ENCODE measurements around the gene UMAD1. TPM values are rescaled to one million over a fixed set of nuclear protein-coding genes. Genes with fewer than 3 reads are reported as not detected.

UMAD1 gene
- total and polyA plus RNA-seq, 2 of the 13 experiments (the other 11 are each of a cell fraction or from before 2014, with no cell fraction given) = 16.8 to 17.6 TPM

DNA sequence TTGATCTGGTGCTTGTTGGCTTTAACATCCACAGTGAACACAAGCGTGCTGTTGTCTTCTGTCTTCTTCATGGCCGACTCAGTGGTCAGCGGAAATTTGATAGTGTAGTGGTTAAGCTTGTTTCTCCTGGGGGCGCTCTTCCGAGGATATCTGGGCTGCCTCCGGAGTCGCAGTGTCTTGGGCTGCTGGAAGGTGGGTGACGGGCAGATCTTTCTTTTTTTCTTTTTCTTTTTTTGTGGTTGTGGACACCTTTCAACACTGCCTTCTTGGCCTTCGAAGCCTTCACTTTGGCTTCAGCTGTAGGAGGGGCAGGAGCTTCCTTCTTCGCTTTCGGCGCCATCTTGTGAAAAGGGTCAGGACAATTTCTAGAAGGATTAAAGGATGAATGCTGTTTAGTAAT, 101.7 kb downstream of the UMAD1 start:
- Histone ChIP-seq H3K4me1 (ENCODE audit: insufficient read depth, low read length) (peaks cover 23% of the 10 kb centered on the region), H3K4me2 (ENCODE audit: low read depth, low read length) (no peak overlapping the region), H2AFZ (ENCODE audit: low read length) (no peak overlapping the region), H3K27me3 (ENCODE audit: control insufficient read depth in 1 of 2, insufficient read depth in 2 of 2, low read length in 2 of 2) (no peaks in the 10 kb centered on the region; a peak in 1 of 5 replicates), H3K9ac (ENCODE audit: insufficient read depth, low read depth, low read length) (no peak overlapping the region), H3K9me3 (ENCODE audit: low read length) (no peaks in the 10 kb centered on the region), H3K36me3 (replicated peaks in 1 of 2; ENCODE audit: control insufficient read depth in 1 of 2, insufficient read depth in 2 of 2, low read length in 2 of 2) (no peaks in the 10 kb centered on the region), H3K27ac (ENCODE audit: extremely low read length, insufficient read depth, low read length) (no peak overlapping the region), H4K20me1 (ENCODE audit: insufficient read depth, low read length) (no peaks in the 10 kb centered on the region), H3K4me3 (replicated peaks in 1 of 3; ENCODE audit: insufficient read depth in 1 of 3, low read depth in 2 of 3, low read length in 3 of 3) (no peak overlapping the region), H3K79me2 (ENCODE audit: insufficient read depth, low read length) (no peaks in the 10 kb centered on the region)
- in situ Hi-C loops (cut with HindIII; ENCODE audit: extremely low pct_ligation_motif_present, low pct_unique_long_range_greater_than_20kb) = no loop called here
- intact Hi-C loops (cut with micrococcal nuclease; ENCODE audit: unreplicated experiment) = no loop called here
- no TSS peak for BruUV-seq (replicated peaks)
- WGBS (ENCODE audit: low lambda C conversion rate) = 97% methylated on average over 12 of the region's 12 CpGs
- CTCF ChIA-PET (ENCODE audit: low intra/inter-chr PET ratio, low total read pairs) = no interaction called here
- TF ChIP-seq, protein P1, sequence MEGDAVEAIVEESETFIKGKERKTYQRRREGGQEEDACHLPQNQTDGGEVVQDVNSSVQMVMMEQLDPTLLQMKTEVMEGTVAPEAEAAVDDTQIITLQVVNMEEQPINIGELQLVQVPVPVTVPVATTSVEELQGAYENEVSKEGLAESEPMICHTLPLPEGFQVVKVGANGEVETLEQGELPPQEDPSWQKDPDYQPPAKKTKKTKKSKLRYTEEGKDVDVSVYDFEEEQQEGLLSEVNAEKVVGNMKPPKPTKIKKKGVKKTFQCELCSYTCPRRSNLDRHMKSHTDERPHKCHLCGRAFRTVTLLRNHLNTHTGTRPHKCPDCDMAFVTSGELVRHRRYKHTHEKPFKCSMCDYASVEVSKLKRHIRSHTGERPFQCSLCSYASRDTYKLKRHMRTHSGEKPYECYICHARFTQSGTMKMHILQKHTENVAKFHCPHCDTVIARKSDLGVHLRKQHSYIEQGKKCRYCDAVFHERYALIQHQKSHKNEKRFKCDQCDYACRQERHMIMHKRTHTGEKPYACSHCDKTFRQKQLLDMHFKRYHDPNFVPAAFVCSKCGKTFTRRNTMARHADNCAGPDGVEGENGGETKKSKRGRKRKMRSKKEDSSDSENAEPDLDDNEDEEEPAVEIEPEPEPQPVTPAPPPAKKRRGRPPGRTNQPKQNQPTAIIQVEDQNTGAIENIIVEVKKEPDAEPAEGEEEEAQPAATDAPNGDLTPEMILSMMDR (CRISPR knock-in tag; IDR thresholded peaks at IDR 0.05) = 0 out of 2 replicates have a peak, but pooled peaks have one; percentile 16
- no peak for TF ChIP-seq ADNP (CRISPR knock-in tag; IDR thresholded peaks at IDR 0.05)
- DNase-seq (ENCODE audit: low spot score) = no peak
- FAIRE-seq = no peak
- ATAC-seq = no peak
- POLR2A ChIA-PET = no interaction called here

DNA sequence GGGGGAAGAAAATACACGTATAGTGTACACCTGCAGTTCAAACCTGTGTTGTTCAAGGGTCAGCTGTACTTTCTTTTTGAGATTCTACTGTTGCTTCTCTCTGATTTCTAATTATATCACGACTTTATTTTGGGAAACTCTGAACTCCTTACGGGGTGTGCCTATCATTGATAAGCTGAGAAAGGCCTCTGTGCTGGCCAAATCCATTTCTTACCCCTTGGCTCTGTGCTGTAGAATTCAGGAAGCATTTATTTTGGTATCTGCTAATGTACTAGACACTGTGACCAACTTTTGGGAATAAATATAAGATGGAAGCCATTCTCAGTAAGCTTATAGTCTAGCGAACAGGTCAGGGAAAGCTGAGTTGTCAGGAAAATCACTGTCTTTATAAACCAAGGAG, 104.7 kb downstream of the UMAD1 start:
- 97% methylated on average over 4 of the region's 4 CpGs for WGBS (ENCODE audit: low lambda C conversion rate)
- in situ Hi-C loops (cut with HindIII; ENCODE audit: extremely low pct_ligation_motif_present, low pct_unique_long_range_greater_than_20kb) (no loop called here), intact Hi-C loops (cut with micrococcal nuclease; ENCODE audit: unreplicated experiment) (no loop called here)
- TF ChIP-seq, protein P2, sequence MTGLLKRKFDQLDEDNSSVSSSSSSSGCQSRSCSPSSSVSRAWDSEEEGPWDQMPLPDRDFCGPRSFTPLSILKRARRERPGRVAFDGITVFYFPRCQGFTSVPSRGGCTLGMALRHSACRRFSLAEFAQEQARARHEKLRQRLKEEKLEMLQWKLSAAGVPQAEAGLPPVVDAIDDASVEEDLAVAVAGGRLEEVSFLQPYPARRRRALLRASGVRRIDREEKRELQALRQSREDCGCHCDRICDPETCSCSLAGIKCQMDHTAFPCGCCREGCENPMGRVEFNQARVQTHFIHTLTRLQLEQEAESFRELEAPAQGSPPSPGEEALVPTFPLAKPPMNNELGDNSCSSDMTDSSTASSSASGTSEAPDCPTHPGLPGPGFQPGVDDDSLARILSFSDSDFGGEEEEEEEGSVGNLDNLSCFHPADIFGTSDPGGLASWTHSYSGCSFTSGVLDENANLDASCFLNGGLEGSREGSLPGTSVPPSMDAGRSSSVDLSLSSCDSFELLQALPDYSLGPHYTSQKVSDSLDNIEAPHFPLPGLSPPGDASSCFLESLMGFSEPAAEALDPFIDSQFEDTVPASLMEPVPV (CRISPR knock-in tag; IDR thresholded peaks at IDR 0.05) = no peak
- TF ChIP-seq TOPORS (CRISPR knock-in tag; IDR thresholded peaks at IDR 0.05) (no peak), RARA (CRISPR knock-in tag; IDR thresholded peaks at IDR 0.05) (no peak), SMAD9 (CRISPR knock-in tag; IDR thresholded peaks at IDR 0.05) (no peak), HNRNPLL (IDR thresholded peaks at IDR 0.05; ENCODE audit: low read depth, low read length, poor library complexity, severe bottlenecking) (no peak)
- TF ChIP-seq, protein P3, sequence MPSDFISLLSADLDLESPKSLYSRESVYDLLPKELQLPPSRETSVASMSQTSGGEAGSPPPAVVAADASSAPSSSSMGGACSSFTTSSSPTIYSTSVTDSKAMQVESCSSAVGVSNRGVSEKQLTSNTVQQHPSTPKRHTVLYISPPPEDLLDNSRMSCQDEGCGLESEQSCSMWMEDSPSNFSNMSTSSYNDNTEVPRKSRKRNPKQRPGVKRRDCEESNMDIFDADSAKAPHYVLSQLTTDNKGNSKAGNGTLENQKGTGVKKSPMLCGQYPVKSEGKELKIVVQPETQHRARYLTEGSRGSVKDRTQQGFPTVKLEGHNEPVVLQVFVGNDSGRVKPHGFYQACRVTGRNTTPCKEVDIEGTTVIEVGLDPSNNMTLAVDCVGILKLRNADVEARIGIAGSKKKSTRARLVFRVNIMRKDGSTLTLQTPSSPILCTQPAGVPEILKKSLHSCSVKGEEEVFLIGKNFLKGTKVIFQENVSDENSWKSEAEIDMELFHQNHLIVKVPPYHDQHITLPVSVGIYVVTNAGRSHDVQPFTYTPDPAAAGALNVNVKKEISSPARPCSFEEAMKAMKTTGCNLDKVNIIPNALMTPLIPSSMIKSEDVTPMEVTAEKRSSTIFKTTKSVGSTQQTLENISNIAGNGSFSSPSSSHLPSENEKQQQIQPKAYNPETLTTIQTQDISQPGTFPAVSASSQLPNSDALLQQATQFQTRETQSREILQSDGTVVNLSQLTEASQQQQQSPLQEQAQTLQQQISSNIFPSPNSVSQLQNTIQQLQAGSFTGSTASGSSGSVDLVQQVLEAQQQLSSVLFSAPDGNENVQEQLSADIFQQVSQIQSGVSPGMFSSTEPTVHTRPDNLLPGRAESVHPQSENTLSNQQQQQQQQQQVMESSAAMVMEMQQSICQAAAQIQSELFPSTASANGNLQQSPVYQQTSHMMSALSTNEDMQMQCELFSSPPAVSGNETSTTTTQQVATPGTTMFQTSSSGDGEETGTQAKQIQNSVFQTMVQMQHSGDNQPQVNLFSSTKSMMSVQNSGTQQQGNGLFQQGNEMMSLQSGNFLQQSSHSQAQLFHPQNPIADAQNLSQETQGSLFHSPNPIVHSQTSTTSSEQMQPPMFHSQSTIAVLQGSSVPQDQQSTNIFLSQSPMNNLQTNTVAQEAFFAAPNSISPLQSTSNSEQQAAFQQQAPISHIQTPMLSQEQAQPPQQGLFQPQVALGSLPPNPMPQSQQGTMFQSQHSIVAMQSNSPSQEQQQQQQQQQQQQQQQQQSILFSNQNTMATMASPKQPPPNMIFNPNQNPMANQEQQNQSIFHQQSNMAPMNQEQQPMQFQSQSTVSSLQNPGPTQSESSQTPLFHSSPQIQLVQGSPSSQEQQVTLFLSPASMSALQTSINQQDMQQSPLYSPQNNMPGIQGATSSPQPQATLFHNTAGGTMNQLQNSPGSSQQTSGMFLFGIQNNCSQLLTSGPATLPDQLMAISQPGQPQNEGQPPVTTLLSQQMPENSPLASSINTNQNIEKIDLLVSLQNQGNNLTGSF (CRISPR knock-in tag; IDR thresholded peaks at IDR 0.05) = no peak
- TF ChIP-seq, protein P4, sequence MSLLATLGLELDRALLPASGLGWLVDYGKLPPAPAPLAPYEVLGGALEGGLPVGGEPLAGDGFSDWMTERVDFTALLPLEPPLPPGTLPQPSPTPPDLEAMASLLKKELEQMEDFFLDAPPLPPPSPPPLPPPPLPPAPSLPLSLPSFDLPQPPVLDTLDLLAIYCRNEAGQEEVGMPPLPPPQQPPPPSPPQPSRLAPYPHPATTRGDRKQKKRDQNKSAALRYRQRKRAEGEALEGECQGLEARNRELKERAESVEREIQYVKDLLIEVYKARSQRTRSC (CRISPR knock-in tag; IDR thresholded peaks at IDR 0.05; ENCODE audit: low read depth) = no peak

More for the DNA sequence above, 104.7 kb downstream of the UMAD1 start:
- ChIA-PET CTCF (ENCODE audit: low intra/inter-chr PET ratio, low total read pairs) (no interaction called here), POLR2A (no interaction called here)
- no peaks in the 10 kb centered on the region for H3K4me1 ChIP-seq (ENCODE audit: insufficient read depth, low read length)
- no peak overlapping the region for H3K9ac ChIP-seq (ENCODE audit: insufficient read depth, low read depth, low read length)
- ATAC-seq (no peak), DNase-seq (ENCODE audit: low spot score) (no peak), FAIRE-seq (no peak)
- BruUV-seq (replicated peaks) = no TSS peak
- no peak overlapping the region for H3K4me3 ChIP-seq (replicated peaks in 1 of 3; ENCODE audit: insufficient read depth in 1 of 3, low read depth in 2 of 3, low read length in 3 of 3)
- H3K27ac ChIP-seq (ENCODE audit: extremely low read length, insufficient read depth, low read length) = no peak overlapping the region
- no peaks in the 10 kb centered on the region for H3K36me3 ChIP-seq (replicated peaks in 1 of 2; ENCODE audit: control insufficient read depth in 1 of 2, insufficient read depth in 2 of 2, low read length in 2 of 2)
- no peaks in the 10 kb centered on the region; a peak in 1 of 5 replicates for H3K27me3 ChIP-seq (ENCODE audit: control insufficient read depth in 1 of 2, insufficient read depth in 2 of 2, low read length in 2 of 2)
- H3K9me3 ChIP-seq (ENCODE audit: low read length) = no peaks in the 10 kb centered on the region
- no peaks in the 10 kb centered on the region for H4K20me1 ChIP-seq (ENCODE audit: insufficient read depth, low read length)
- no peak overlapping the region for H2AFZ ChIP-seq (ENCODE audit: low read length)
- H3K79me2 ChIP-seq (ENCODE audit: insufficient read depth, low read length) = no peaks in the 10 kb centered on the region
- H3K4me2 ChIP-seq (ENCODE audit: low read depth, low read length) = no peak overlapping the region
